Keratinocyte (primary cell): ENCODE results near the gene PIGQ. TPM values are rescaled to one million over a fixed set of nuclear protein-coding genes. Genes with fewer than 3 reads are reported as not detected.

ENCODE experiments used
- DNase-seq: peaks from one replicate; pipeline ENCODE4 v3.0.0-alpha.2; 2011; ENCODE audit warnings: low read depth, missing footprints, low spot score
- FAIRE-seq: peaks from 2 replicates; lab custom pipeline; 2011; peaks lifted over from hg19 to GRCh38; lab: Jason Lieb, UNC
- H2AFZ ChIP-seq: 2 replicates; pipeline ENCODE4 v1.6.0; 2012; ENCODE audit warnings: low read length, control low read depth, inconsistent platforms; ENCODE audit not compliant: control insufficient read depth
- H3K27ac ChIP-seq: 2 replicates; pipeline ENCODE4 v1.5.1; 2011; ENCODE audit warnings: low read length; ENCODE audit not compliant: control insufficient read depth, insufficient read depth
- H3K27me3 ChIP-seq: 3 replicates; pipeline ENCODE4 v1.6.0; 2011; ENCODE audit warnings: low read length; ENCODE audit not compliant: control insufficient read depth, insufficient read depth; ENCODE audit errors: extremely low read depth
- H3K36me3 ChIP-seq, 2 experiments: 2 replicates in 1 of 2; 3 replicates in 1 of 2; pipeline ENCODE4 v1.5.1; 2011; ENCODE audit warnings: low read length in 2 of 2, mild to moderate bottlenecking in 1 of 2; ENCODE audit not compliant: control insufficient read depth in 2 of 2, insufficient read depth in 2 of 2; ENCODE audit errors: extremely low read depth in 1 of 2
- H3K4me1 ChIP-seq: 3 replicates; pipeline ENCODE4 v1.5.1; 2011; ENCODE audit warnings: low read length; ENCODE audit not compliant: control insufficient read depth, insufficient read depth; ENCODE audit errors: extremely low read depth
- H3K4me2 ChIP-seq: 3 replicates; pipeline ENCODE4 v1.6.0; 2011; ENCODE audit warnings: low read depth, low read length; ENCODE audit not compliant: control insufficient read depth, insufficient read depth; ENCODE audit errors: extremely low read depth
- H3K4me3 ChIP-seq, 3 experiments: fragments of 200-600 bp in 1 of 3; sonication (generic) in 1 of 3; 2 replicates in 2 of 3; 3 replicates in 1 of 3; pipeline ENCODE4 v1.5.1; 2011 to 2016; ENCODE audit warnings: low read length in 3 of 3, mild to moderate bottlenecking in 3 of 3, control low read depth in 2 of 3, inconsistent platforms in 1 of 3, low read depth in 1 of 3, mixed read lengths in 1 of 3, mixed run types in 1 of 3, moderate library complexity in 1 of 3; ENCODE audit not compliant: control insufficient read depth in 2 of 3, insufficient read depth in 2 of 3; ENCODE audit errors: extremely low read depth in 1 of 3
- H3K79me2 ChIP-seq: 2 replicates; pipeline ENCODE4 v1.6.0; 2012; ENCODE audit warnings: low read length; ENCODE audit not compliant: control insufficient read depth, insufficient read depth
- H3K9ac ChIP-seq: 3 replicates; pipeline ENCODE4 v1.6.0; 2011; ENCODE audit warnings: low read length; ENCODE audit not compliant: control insufficient read depth, insufficient read depth; ENCODE audit errors: extremely low read depth
- H3K9me1 ChIP-seq: 3 replicates; pipeline ENCODE4 v1.6.0; 2011; ENCODE audit warnings: low read length; ENCODE audit not compliant: control insufficient read depth, insufficient read depth; ENCODE audit errors: extremely low read depth
- H3K9me3 ChIP-seq: 2 replicates; pipeline ENCODE4 v1.5.1; 2012; ENCODE audit warnings: low read depth, low read length; ENCODE audit not compliant: control insufficient read depth
- H4K20me1 ChIP-seq: 3 replicates; pipeline ENCODE4 v1.6.0; 2011; ENCODE audit warnings: low read length; ENCODE audit not compliant: control insufficient read depth, insufficient read depth; ENCODE audit errors: extremely low read depth
- EZH2 ChIP-seq: IDR thresholded peaks from one replicate; pipeline ENCODE4 v1.6.1; 2012; ENCODE audit warnings: inconsistent platforms, mild to moderate bottlenecking, low read length, moderate library complexity
- dilution Hi-C: fragments of 300-500 bp; cut with MboI; formaldehyde crosslinking; loops from one replicate; pipeline ENCODE4 v1.7.0; 2020; ENCODE audit warnings: low sequenced_read_pairs; ENCODE audit not compliant: extremely low pct_ligation_motif_present
- polyA plus RNA-seq, 5 experiments: library from polyadenylated mRNA; depleted of rRNA in 3 of 5; stranded (reverse) in 3 of 5; stranded (forward) in 1 of 5; unstranded in 1 of 5; fragments of >200 nt; gene quantifications; 1 replicate in 1 of 5; 2 replicates in 3 of 5; 3 replicates in 1 of 5; pipeline versions ENCODE4 v1.2.1 to v1.2.3, GENCODE V29; 2011 to 2012; ENCODE audit warnings: missing spikeins in 2 of 5, low read depth in 1 of 5, low replicate concordance in 1 of 5
- TF ChIP-seq, protein P1 (sequence below), 3 experiments: IDR thresholded peaks in 1 of 3; conservative IDR thresholded peaks in 1 of 3; optimal IDR thresholded peaks in 1 of 3; 2 replicates in 2 of 3; 3 replicates in 1 of 3; pipeline versions ENCODE3 to v1.5.1; 2011; ENCODE audit warnings: low read length in 3 of 3, mild to moderate bottlenecking in 3 of 3, moderate library complexity in 2 of 3, control low read depth in 1 of 3, inconsistent platforms in 1 of 3; ENCODE audit not compliant: insufficient read depth in 2 of 3; ENCODE audit errors: extremely low read depth in 1 of 3

PIGQ gene
- polyA plus RNA-seq, 1 donor (not counting 4 experiments of a cell fraction or from before 2014, with no cell fraction given): 11.2 TPM

DNA sequence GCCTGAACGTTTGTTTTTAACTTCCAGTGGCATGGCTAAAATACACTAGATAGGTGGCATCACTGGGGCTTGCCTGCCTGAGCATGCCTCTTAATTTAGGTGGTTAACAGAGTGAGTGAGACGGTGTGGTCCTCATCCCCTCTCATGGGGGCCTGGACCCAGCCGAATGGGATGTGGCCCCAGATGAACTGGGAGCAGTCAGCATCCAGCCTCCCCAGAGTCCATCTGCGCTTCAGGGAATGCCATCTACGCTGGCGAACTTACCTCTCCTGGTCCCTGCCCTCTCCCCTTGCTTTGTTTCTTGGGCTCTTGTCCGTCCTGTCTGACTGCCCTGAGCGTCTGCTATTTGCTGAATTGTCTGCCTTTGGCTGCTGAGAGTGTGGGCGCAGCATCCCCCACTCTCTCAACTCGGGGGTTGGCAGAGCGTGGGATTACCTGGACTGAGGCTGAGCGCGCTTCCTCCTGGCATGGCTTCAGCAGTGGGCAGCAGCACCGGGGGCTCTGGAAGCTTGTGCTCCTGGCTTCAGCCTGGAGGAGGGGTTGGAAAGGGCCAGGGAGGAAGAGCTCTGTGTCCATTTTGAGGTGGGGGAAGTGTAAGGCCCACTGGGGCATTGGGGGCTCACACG, 22.2 kb downstream of the PIGQ start:
- no peak for FAIRE-seq

DNA sequence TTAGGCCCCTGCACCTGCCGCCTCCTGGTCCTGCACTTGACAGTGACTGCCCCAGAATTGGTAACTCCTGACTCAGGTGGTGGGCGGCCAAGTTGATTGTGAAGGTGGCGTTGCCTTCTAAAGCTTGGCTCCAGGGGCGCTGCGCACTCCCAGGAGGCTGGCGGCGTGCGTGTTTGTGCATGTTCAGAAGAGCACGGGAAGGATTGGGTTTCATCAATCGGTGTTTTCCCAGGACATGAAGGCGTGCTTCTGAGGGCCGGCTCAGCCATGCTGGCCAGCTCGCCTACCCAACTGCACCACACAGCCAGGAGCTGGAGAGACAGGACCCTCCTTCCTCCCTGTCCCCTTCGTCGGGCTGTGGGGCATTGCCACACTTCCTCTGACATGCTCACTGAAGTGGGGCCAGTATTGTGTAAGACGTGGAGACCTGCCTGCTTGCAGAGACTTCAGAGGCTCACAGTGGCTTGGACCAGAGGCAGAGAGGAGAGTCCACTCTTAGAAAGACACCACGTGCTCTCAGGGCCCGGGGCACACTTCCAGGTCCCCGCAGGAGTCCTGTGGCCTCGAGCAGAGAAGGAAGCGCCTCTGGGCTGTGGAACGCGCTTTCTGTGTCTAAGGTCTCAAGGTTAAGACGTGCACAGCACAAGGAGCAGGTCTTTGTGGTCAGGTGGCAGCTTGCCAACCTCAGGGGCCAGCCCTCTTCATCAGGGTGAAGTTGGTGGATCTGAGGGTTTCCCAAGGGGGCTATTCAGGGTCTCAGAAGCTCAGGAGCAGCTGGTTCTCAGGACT, 22.9 kb downstream of the PIGQ start:
- Histone ChIP-seq H3K4me1 (peaks cover 51% of the 10 kb centered on the region), H3K79me2 (peaks cover 45% of the 10 kb centered on the region), H3K9ac (peak overlapping the region; percentile 70), H3K9me3 (no peaks in the 10 kb centered on the region), H3K27ac (peak overlapping the region; percentile 81), H3K4me3 (peak overlapping the region in 2 of 3 experiments; percentile 9 to 53), H3K27me3 (no peaks in the 10 kb centered on the region), H2AFZ (no peak overlapping the region), H3K36me3 (peaks cover 0 to 1% of the 10 kb centered on the region in 2 experiments), H3K9me1 (peaks cover 12% of the 10 kb centered on the region), H3K4me2 (peak overlapping the region; percentile 67), H4K20me1 (peaks cover 46% of the 10 kb centered on the region)
- DNase-seq: peak; percentile 61
- TF ChIP-seq, protein P1, sequence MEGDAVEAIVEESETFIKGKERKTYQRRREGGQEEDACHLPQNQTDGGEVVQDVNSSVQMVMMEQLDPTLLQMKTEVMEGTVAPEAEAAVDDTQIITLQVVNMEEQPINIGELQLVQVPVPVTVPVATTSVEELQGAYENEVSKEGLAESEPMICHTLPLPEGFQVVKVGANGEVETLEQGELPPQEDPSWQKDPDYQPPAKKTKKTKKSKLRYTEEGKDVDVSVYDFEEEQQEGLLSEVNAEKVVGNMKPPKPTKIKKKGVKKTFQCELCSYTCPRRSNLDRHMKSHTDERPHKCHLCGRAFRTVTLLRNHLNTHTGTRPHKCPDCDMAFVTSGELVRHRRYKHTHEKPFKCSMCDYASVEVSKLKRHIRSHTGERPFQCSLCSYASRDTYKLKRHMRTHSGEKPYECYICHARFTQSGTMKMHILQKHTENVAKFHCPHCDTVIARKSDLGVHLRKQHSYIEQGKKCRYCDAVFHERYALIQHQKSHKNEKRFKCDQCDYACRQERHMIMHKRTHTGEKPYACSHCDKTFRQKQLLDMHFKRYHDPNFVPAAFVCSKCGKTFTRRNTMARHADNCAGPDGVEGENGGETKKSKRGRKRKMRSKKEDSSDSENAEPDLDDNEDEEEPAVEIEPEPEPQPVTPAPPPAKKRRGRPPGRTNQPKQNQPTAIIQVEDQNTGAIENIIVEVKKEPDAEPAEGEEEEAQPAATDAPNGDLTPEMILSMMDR (optimal IDR thresholded peaks at IDR 0.05 in 1 of 3, IDR thresholded peaks at IDR 0.05 in 1 of 3, conservative IDR thresholded peaks at IDR 0.05 in 1 of 3; ENCODE audit: extremely low read depth in 1 of 3, insufficient read depth in 2 of 3, low read length in 3 of 3): peak; percentile 84 to 92 (median 89)
- no peak for TF ChIP-seq EZH2
- FAIRE-seq: peak; percentile 81
- dilution Hi-C loops: no loop called here

More for the DNA sequence above, 22.2 kb downstream of the PIGQ start:
- TF ChIP-seq, protein P1 (optimal IDR thresholded peaks at IDR 0.05 in 1 of 3, IDR thresholded peaks at IDR 0.05 in 1 of 3, conservative IDR thresholded peaks at IDR 0.05 in 1 of 3; ENCODE audit: extremely low read depth in 1 of 3, insufficient read depth in 2 of 3, low read length in 3 of 3): no peak
- no peak for TF ChIP-seq EZH2
- peaks cover 57% of the 10 kb centered on the region for H3K4me1 ChIP-seq
- no peak overlapping the region for H3K27ac ChIP-seq
- H3K9me1 ChIP-seq: peaks cover 12% of the 10 kb centered on the region
- peak overlapping the region in 1 of 3 experiments; percentile 37 for H3K4me3 ChIP-seq
- no peaks in the 10 kb centered on the region for H3K27me3 ChIP-seq
- no peak overlapping the region for H2AFZ ChIP-seq
- no peak for DNase-seq
- H4K20me1 ChIP-seq: peaks cover 46% of the 10 kb centered on the region
- peak overlapping the region; percentile 50 for H3K4me2 ChIP-seq
- dilution Hi-C loops: no loop called here
- peaks cover 0 to 1% of the 10 kb centered on the region in 2 experiments for H3K36me3 ChIP-seq
- H3K9ac ChIP-seq: no peak overlapping the region
- H3K79me2 ChIP-seq: peaks cover 43% of the 10 kb centered on the region
- no peaks in the 10 kb centered on the region for H3K9me3 ChIP-seq
